Bronchial epithelial cell (primary cell): Measurements from ENCODE around the gene ZNF692. TPM values are rescaled to one million over a fixed set of nuclear protein-coding genes. Genes with fewer than 3 reads are reported as not detected.
"Not testable (repeated sequence)": the region's sequence is repeated elsewhere in the genome, so short reads cannot be mapped to it uniquely, and the experiment has no call there.

ENCODE experiments used
- DNase-seq: peaks from one replicate; pipeline ENCODE4 v3.0.0-alpha.2; 2010; ENCODE audit warnings: low read depth
- FAIRE-seq: peaks from 2 replicates; lab custom pipeline; 2011; peaks lifted over from hg19 to GRCh38; lab: Jason Lieb, UNC
- H3K27me3 ChIP-seq: 2 replicates; pipeline ENCODE4 v1.5.1; 2011; ENCODE audit warnings: low read length; ENCODE audit not compliant: control insufficient read depth, insufficient read depth
- H3K36me3 ChIP-seq: 2 replicates; pipeline ENCODE4 v1.5.1; 2011; ENCODE audit warnings: low read length; ENCODE audit not compliant: control insufficient read depth, insufficient read depth
- H3K4me3 ChIP-seq: 2 replicates; pipeline ENCODE4 v1.5.1; 2011; ENCODE audit warnings: mild to moderate bottlenecking, low read depth, low read length, control low read depth
- CTCF ChIP-seq: IDR thresholded peaks from 2 replicates; pipeline ENCODE4 v1.5.1; 2011; ENCODE audit warnings: mild to moderate bottlenecking, moderate library complexity, low read length, control low read depth, inconsistent platforms; ENCODE audit not compliant: insufficient read depth, severe bottlenecking
- total RNA-seq: library from RNA; depleted of rRNA; stranded (reverse); fragments of >200 nt; gene quantifications from 2 replicates; pipeline ENCODE4 v1.2.1, GENCODE V29; 2014

Gene ZNF692
- total RNA-seq, 1 donor from 2014 or later = 19.7 TPM

- no peak for DNase-seq
- Histone ChIP-seq H3K36me3 (peaks cover 11% of the 10 kb centered on the region), H3K4me3 (no peak overlapping the region), H3K27me3 (no peaks in the 10 kb centered on the region)
- TF ChIP-seq CTCF = no peak
- FAIRE-seq = no peak
These were observed 48.7 kb downstream of the ZNF692 start for GRCh38 chr1:248810000-248810726.

GRCh38 chr1:248808876-248809275 lies 50.0 kb downstream of the ZNF692 start:
- Histone ChIP-seq H3K4me3 (no peak overlapping the region), H3K27me3 (no peaks in the 10 kb centered on the region), H3K36me3 (peaks cover 5% of the 10 kb centered on the region)
- no peak for FAIRE-seq
- no peak for DNase-seq
- TF ChIP-seq CTCF = no peak

- no peak for FAIRE-seq
- no peak overlapping the region for H3K4me3 ChIP-seq
- no peaks in the 10 kb centered on the region for H3K36me3 ChIP-seq
- no peaks in the 10 kb centered on the region for H3K27me3 ChIP-seq
- TF ChIP-seq CTCF = peak; percentile 84
- peak; percentile 25 for DNase-seq
These were observed 51.7 kb downstream of the ZNF692 start for GRCh38 chr1:248807067-248807737.

- Histone ChIP-seq H3K4me3 (no peak overlapping the region), H3K27me3 (no peaks in the 10 kb centered on the region), H3K36me3 (no peaks in the 10 kb centered on the region)
- no peak for TF ChIP-seq CTCF
- DNase-seq = no peak
- FAIRE-seq = no peak
These were observed 53.0 kb downstream of the ZNF692 start for GRCh38 chr1:248805876-248806275.

- no peaks in the 10 kb centered on the region for H3K27me3 ChIP-seq
- no peak for TF ChIP-seq CTCF
- no peak for FAIRE-seq
- no peaks in the 10 kb centered on the region for H3K36me3 ChIP-seq
- DNase-seq = no peak
- H3K4me3 ChIP-seq = no peak overlapping the region
These were observed 53.9 kb downstream of the ZNF692 start for GRCh38 chr1:248804771-248805681.

GRCh38 chr1:248803501-248803900 lies 55.4 kb downstream of the ZNF692 start:
- not testable (repeated sequence) for H3K36me3 ChIP-seq, DNase-seq, H3K4me3 ChIP-seq, H3K27me3 ChIP-seq, FAIRE-seq
